SKM-1 (cell line): Measurements from ENCODE around the gene CPSF6.
"Not testable (repeated sequence)": the region's sequence is repeated elsewhere in the genome, so short reads cannot be mapped to it uniquely, and the experiment has no call there.

Experiments
- DNase-seq: peaks from one replicate; lab custom pipeline; 2025; ENCODE audit not compliant: unreplicated experiment; lab: John Stamatoyannopoulos, UW

The CPSF6 gene

GRCh38 chr12:69258655-69259054 lies 19.3 kb downstream of the CPSF6 start:
- DNase-seq, result no peak

DNA sequence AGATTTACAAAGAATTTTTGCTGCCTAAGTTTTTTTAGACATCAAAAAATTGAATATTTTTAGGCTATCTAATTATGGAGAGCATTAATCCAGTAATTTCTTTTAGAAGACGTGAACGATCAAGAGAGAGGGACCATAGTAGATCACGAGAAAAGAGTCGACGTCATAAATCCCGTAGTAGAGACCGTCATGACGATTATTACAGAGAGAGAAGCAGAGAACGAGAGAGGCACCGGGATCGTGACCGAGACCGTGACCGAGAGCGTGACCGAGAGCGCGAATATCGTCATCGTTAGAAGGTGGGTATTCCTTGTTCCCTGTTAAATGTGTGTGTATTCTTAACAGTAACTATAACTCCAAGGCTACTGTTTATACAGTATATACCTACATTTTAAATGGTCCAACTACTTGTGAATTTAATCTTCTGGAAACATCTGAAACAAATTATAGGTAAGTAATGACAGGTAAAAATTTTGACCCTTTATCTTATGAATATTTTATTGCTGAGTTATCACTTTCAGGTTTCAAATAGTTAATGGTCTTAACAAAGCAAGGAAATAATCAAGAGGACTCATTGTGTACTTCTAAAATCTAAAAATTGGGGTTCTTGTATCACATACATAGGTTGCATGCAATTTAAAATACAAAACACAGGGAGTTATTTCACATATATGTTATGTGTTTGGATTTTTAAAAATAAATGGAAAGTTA lies 23.1 kb downstream of the CPSF6 start:
- no peak for DNase-seq

GRCh38 chr12:69265205-69265604 lies 25.8 kb downstream of the CPSF6 start:
- DNase-seq, result no peak

GRCh38 chr12:69265633-69266032 lies 26.3 kb downstream of the CPSF6 start:
- DNase-seq, result not testable (repeated sequence)

- no peak for DNase-seq
Measured at GRCh38 chr12:69266036-69266635, 26.8 kb downstream of the CPSF6 start.

GRCh38 chr12:69269736-69270135 lies 30.4 kb downstream of the CPSF6 start:
- no peak for DNase-seq

GRCh38 chr12:69272511-69272910 lies 33.1 kb downstream of the CPSF6 start:
- no peak for DNase-seq

DNA sequence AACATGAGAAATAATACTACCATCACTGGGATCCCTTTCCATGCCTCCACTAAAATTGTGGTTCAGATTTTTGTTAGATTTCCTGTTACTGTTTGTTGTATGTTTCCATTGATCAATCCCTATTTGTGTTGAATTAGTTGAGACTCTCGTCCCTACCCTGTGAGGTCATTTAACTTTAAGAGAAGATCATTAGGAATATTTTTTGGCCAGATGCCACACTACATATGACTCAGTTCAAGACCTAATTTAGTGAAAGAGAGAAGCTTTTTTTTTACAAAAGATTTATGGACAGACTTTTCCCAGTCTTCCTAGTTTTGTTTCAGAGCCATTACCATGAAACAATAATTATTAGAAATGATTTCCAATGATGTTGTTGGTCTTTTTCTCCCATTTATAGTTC lies 35.5 kb downstream of the CPSF6 start:
- DNase-seq, result no peak

DNA sequence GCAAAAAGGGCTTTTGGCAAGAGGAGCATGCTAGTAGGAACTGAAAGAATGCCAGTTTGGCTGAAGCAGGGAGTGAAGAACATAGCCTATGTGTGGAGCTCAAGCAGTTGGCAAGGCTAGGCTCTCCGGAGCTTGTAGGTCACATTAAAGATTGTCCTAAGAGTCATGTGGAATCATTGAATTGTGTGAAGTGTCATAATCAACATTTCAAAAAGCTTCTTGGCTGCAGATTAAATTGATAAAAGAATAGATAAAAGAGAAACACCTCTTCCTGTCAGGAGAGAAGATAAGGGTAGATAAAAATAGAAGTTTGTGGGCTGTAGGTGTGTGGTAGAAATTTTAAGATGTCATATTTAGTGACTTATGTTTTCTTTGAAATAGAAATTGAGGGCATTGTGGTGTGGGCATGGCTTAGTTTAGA lies 36.1 kb downstream of the CPSF6 start:
- DNase-seq, result no peak

DNA sequence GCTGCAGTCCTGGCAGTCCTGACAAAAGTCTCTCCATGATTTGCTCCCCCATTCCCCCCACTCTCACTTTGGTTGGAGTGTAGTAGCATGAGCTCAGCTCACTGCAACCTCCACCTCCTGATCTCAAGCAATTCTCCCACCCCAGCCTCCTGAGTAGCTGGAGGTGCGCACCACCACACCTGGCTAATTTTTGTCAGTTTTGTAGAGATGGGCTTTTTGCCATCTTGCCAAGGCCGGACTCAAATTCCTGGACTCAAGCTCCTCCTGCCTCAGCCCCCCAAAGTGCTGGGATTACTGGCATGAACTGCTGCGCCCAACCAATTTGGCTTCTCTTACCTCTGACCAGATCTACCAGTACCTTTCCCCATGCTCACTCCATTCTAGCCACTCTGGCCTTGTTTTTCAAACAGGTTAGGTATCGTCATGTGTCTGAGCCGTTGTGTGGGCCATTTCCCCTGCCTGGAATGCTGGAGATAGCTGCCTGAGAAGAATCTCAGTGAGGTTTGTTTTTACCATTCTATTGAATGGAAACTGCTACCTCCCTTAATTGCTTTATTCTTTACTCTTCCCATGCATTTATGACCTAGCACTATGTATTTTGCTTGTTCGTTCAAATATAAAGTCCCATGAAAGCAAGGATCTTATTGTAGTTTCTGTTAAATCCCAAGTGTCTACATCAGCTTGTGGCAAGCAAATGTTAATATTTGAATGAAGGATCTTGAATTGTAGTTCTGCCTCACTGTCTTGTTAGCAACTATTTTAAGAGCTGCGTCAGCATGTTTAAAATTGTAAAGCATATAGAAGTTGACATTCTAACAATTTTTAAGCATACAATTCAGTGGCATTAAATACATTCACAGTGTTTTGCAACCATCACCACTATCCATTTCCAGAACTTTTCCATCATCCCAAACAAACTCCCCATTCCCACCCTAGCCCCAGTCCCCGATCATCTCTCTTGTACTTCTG lies 39.7 kb downstream of the CPSF6 start:
- DNase-seq, result no peak

DNA sequence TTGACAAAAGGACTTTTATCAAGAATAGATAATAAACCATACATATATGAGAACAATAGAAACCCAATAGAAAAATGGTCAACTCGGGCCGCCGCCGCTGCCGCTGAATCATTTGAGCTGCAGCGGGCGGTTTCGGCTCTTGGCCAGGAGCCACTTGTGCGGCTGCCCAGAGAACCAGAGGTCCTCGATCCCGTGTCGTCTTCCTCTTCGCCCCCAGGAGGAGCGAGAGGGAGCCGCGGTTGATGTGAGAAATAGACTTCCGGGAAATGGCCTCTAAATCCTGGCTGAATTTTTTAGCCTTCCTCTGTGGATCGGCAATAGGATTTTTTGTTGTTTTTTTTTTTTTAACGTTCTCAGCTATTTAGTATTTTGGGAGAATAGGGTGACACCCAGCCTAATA lies 44.8 kb downstream of the CPSF6 start:
- no peak for DNase-seq

- DNase-seq, result no peak
Measured at GRCh38 chr12:69287556-69287955, 48.2 kb downstream of the CPSF6 start.

GRCh38 chr12:69290545-69291277 lies 51.3 kb downstream of the CPSF6 start:
- peak; percentile 2 for DNase-seq

- DNase-seq, result no peak
Measured at GRCh38 chr12:69291278-69291593, 51.9 kb downstream of the CPSF6 start.

DNA sequence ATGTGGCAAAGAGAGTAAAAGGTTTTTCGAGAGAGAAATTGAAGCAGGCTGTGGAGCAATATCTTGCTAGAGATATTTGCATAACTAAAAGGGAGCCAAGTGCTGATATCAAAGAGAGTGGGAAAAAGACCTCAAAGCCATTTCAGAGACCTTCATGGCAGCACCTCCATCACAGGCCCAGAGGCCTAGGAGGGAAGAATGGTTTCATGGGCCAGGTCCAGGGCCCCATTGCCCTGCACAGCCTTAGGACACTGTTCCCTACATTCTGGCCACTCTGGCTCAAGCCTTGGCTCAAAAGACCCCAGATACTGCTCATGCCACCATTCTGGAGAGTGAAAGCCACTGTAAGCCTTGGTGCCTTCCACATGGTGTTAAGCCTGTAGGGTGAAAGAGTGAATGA lies 58.8 kb downstream of the CPSF6 start:
- no peak for DNase-seq

DNA sequence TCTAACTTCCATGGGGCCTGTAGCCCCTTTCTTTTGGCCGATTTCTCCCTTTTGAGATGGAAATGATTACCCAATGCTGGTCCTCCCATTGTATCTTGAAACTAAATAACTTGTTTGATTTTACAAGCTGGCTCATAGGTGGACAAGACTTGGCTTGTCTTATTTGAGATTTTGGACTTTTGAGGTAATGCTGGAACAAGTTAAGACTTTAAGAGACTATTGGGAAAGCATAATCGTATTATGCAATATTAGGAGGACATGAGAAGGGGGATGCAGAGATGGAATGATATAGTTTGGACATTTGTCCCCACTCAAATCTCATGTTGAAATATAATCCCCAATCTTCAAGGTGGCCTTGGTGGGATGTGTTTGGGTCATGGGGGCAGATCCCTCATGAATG lies 59.6 kb downstream of the CPSF6 start:
- DNase-seq, result no peak

- no peak for DNase-seq
Measured at GRCh38 chr12:69304284-69304683, 64.9 kb downstream of the CPSF6 start.

- no peak for DNase-seq
Measured at GRCh38 chr12:69309461-69309860, 70.1 kb downstream of the CPSF6 start.

- DNase-seq, result no peak
Measured at GRCh38 chr12:69313209-69313608, 73.8 kb downstream of the CPSF6 start.

- DNase-seq, result not testable (repeated sequence)
Measured at GRCh38 chr12:69316784-69317183, 77.4 kb downstream of the CPSF6 start.

DNA sequence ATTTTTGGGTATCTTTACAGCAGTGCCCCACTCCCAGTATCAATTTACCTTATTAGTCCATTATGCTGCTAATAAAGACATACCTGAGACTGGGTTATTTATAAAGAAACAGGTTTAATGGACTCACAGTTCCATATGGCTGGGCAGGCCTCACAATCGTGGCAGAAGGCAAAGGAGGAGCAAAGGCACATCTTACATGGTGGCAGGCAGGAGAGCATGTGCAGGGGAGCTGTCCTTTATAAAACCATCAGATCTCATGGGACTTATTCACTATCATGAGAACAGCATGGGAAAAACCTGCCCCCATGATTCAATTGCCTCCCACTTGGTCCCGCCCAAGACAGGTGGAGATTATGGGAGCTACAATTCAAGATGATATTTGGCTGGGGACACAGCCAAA lies 77.9 kb downstream of the CPSF6 start:
- DNase-seq, result not testable (repeated sequence)
